Fibroblast of lung (primary cell): ENCODE data around the gene WBP2.
"Not testable (repeated sequence)": the region's sequence is repeated elsewhere in the genome, so short reads cannot be mapped to it uniquely, and the experiment has no call there.

ENCODE experiments used
- EZH2 ChIP-seq: IDR thresholded peaks from 2 replicates; pipeline ENCODE4 v1.5.1; 2012; ENCODE audit warnings: low read length, control low read depth, mild to moderate bottlenecking; ENCODE audit errors: missing control alignments
- TF ChIP-seq, protein P1 (sequence below), 2 donors: IDR thresholded peaks in 1 of 2; conservative IDR thresholded peaks in 1 of 2; 1 replicate in 1 of 2; 2 replicates in 1 of 2; pipeline ENCODE4 v1.5.1; 2011 to 2012; ENCODE audit warnings: low read length in 2 of 2, control low read depth in 1 of 2, inconsistent platforms in 1 of 2, low read depth in 1 of 2, mild to moderate bottlenecking in 1 of 2

DNA sequence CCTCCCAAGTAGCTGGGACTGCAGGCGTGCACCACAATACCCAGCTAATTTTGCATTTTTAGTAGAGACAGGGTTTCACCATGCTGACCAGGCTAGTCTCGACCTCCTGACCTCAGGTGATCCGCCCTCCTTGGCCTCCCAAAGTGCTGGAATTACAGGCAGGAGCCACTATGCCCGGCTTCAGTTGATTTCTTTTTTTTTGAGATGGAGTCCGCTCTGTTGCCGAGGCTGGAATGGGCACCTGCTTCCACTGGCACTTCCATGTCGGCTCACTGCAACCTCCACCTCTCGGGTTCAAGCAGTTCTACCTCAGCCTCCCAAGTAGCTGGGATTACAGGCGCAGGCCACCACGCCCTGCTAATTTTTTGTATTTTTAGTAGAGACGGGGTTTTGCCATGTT, 44.4 kb downstream of the WBP2 start:
- TF ChIP-seq, protein P1, sequence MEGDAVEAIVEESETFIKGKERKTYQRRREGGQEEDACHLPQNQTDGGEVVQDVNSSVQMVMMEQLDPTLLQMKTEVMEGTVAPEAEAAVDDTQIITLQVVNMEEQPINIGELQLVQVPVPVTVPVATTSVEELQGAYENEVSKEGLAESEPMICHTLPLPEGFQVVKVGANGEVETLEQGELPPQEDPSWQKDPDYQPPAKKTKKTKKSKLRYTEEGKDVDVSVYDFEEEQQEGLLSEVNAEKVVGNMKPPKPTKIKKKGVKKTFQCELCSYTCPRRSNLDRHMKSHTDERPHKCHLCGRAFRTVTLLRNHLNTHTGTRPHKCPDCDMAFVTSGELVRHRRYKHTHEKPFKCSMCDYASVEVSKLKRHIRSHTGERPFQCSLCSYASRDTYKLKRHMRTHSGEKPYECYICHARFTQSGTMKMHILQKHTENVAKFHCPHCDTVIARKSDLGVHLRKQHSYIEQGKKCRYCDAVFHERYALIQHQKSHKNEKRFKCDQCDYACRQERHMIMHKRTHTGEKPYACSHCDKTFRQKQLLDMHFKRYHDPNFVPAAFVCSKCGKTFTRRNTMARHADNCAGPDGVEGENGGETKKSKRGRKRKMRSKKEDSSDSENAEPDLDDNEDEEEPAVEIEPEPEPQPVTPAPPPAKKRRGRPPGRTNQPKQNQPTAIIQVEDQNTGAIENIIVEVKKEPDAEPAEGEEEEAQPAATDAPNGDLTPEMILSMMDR (conservative IDR thresholded peaks at IDR 0.05 in 1 of 2, IDR thresholded peaks at IDR 0.05 in 1 of 2; ENCODE audit: low read depth in 1 of 2, low read length in 2 of 2): not testable (repeated sequence)
- not testable (repeated sequence) for TF ChIP-seq EZH2
